ENCODE results near the gene E2F3.

E2F3 gene

GRCh38 chr6:20454204-20454824 lies 52.6 kb downstream of the E2F3 start:
- no peak for ATAC-seq
- TF ChIP-seq, protein P1, sequence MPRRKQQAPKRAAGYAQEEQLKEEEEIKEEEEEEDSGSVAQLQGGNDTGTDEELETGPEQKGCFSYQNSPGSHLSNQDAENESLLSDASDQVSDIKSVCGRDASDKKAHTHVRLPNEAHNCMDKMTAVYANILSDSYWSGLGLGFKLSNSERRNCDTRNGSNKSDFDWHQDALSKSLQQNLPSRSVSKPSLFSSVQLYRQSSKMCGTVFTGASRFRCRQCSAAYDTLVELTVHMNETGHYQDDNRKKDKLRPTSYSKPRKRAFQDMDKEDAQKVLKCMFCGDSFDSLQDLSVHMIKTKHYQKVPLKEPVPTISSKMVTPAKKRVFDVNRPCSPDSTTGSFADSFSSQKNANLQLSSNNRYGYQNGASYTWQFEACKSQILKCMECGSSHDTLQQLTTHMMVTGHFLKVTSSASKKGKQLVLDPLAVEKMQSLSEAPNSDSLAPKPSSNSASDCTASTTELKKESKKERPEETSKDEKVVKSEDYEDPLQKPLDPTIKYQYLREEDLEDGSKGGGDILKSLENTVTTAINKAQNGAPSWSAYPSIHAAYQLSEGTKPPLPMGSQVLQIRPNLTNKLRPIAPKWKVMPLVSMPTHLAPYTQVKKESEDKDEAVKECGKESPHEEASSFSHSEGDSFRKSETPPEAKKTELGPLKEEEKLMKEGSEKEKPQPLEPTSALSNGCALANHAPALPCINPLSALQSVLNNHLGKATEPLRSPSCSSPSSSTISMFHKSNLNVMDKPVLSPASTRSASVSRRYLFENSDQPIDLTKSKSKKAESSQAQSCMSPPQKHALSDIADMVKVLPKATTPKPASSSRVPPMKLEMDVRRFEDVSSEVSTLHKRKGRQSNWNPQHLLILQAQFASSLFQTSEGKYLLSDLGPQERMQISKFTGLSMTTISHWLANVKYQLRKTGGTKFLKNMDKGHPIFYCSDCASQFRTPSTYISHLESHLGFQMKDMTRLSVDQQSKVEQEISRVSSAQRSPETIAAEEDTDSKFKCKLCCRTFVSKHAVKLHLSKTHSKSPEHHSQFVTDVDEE (CRISPR knock-in tag; IDR thresholded peaks at IDR 0.05): no peak
- TF ChIP-seq BACH2 (CRISPR knock-in tag; IDR thresholded peaks at IDR 0.05; ENCODE audit: borderline replicate concordance) (no peak), ZC3H10 (CRISPR knock-in tag; IDR thresholded peaks at IDR 0.05) (no peak), ISL1 (CRISPR knock-in tag; IDR thresholded peaks at IDR 0.05) (no peak), TCF4 (CRISPR knock-in tag; IDR thresholded peaks at IDR 0.05; ENCODE audit: borderline replicate concordance) (no peak), GLIS3 (CRISPR knock-in tag; IDR thresholded peaks at IDR 0.05) (no peak), ZFP3 (CRISPR knock-in tag; IDR thresholded peaks at IDR 0.05) (no peak), ZNF8 (CRISPR knock-in tag; IDR thresholded peaks at IDR 0.05) (no peak), ESRRG (CRISPR knock-in tag; IDR thresholded peaks at IDR 0.05) (no peak), ZNF565 (CRISPR knock-in tag; conservative IDR thresholded peaks at IDR 0.05; ENCODE audit: low read depth) (no peak), ZNF70 (CRISPR knock-in tag; IDR thresholded peaks at IDR 0.05) (no peak), OSR1 (CRISPR knock-in tag; IDR thresholded peaks at IDR 0.05) (no peak), ARNTL (CRISPR knock-in tag; IDR thresholded peaks at IDR 0.05; ENCODE audit: borderline replicate concordance, low read depth) (no peak), PATZ1 (CRISPR knock-in tag; IDR thresholded peaks at IDR 0.05; ENCODE audit: borderline replicate concordance) (no peak), CREB5 (CRISPR knock-in tag; IDR thresholded peaks at IDR 0.05; ENCODE audit: low read depth) (no peak)

GRCh38 chr6:20455251-20455940 lies 53.7 kb downstream of the E2F3 start:
- TF ChIP-seq ZC3H10 (CRISPR knock-in tag; IDR thresholded peaks at IDR 0.05) (no peak), ARNTL (CRISPR knock-in tag; IDR thresholded peaks at IDR 0.05; ENCODE audit: borderline replicate concordance, low read depth) (no peak), OSR1 (CRISPR knock-in tag; IDR thresholded peaks at IDR 0.05) (no peak), CREB5 (CRISPR knock-in tag; IDR thresholded peaks at IDR 0.05; ENCODE audit: low read depth) (no peak), ISL1 (CRISPR knock-in tag; IDR thresholded peaks at IDR 0.05) (no peak), ESRRG (CRISPR knock-in tag; IDR thresholded peaks at IDR 0.05) (no peak), PATZ1 (CRISPR knock-in tag; IDR thresholded peaks at IDR 0.05; ENCODE audit: borderline replicate concordance) (no peak), ZNF70 (CRISPR knock-in tag; IDR thresholded peaks at IDR 0.05) (no peak), PPARA (CRISPR knock-in tag; IDR thresholded peaks at IDR 0.05; ENCODE audit: borderline replicate concordance) (no peak), CSRNP3 (CRISPR knock-in tag; IDR thresholded peaks at IDR 0.05) (no peak), SNAI2 (CRISPR knock-in tag; IDR thresholded peaks at IDR 0.05) (no peak)
- TF ChIP-seq, protein P2, sequence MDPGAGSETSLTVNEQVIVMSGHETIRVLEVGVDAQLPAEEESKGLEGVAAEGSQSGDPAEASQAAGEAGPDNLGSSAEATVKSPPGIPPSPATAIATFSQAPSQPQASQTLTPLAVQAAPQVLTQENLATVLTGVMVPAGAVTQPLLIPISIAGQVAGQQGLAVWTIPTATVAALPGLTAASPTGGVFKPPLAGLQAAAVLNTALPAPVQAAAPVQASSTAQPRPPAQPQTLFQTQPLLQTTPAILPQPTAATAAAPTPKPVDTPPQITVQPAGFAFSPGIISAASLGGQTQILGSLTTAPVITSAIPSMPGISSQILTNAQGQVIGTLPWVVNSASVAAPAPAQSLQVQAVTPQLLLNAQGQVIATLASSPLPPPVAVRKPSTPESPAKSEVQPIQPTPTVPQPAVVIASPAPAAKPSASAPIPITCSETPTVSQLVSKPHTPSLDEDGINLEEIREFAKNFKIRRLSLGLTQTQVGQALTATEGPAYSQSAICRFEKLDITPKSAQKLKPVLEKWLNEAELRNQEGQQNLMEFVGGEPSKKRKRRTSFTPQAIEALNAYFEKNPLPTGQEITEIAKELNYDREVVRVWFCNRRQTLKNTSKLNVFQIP (CRISPR knock-in tag; IDR thresholded peaks at IDR 0.05; ENCODE audit: borderline replicate concordance, low read depth): no peak
- TF ChIP-seq, protein P1 (CRISPR knock-in tag; IDR thresholded peaks at IDR 0.05): no peak
- peak; percentile 47; the same call in 2 of the 3 replicates for ATAC-seq
